NCI-H1694 (cell line): ENCODE data around the gene FBXW10B.
"Not testable (repeated sequence)": the region's sequence is repeated elsewhere in the genome, so short reads cannot be mapped to it uniquely, and the experiment has no call there.

Experiments used
- DNase-seq: peaks from one replicate; lab custom pipeline; 2025; lab: John Stamatoyannopoulos, UW

FBXW10B gene

DNA sequence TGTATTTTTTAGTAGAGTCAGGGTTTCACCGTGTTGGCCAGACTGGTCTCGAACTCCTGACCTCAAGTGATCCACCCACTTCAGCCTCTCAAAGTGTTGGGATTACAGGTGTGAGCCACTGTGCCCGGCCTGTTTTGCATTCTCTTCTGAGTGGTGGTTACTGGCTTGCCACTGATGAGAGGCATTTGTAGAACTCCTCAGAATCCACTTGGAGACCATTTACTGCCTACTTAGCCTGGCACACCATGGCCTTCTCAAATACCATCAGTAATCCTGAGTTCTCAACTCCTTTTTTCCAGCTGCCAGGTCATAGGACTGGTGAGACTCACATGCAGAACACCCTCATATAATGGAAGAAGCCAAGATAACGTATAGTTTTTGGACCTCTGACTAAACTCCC is 22.5 kb upstream of the FBXW10B start:
- DNase-seq = not testable (repeated sequence)

DNA sequence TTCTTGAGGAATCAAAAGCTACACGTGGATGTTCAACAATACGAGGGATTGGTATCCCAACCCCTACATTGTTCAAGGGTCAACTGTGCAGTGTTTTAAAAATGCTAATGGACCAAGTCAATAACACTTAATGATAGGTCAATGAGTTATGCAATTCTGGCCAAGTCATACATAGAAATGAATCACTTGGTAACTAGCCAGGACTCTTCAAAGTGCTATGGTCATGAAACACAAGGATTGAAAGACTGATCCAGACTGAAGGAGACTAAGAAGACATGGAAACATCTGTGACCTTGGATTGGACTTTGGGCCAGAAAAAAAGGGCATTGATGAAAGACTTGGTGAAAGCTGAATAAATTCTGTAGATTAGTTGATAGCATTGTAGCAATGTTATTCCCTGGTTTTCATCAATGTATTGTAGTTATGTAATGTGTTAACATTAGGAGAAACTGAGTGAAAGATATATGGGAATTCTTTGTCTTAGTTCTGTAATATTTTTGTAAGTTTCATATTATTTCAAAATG is 11.5 kb upstream of the FBXW10B start:
- DNase-seq = not testable (repeated sequence)

DNA sequence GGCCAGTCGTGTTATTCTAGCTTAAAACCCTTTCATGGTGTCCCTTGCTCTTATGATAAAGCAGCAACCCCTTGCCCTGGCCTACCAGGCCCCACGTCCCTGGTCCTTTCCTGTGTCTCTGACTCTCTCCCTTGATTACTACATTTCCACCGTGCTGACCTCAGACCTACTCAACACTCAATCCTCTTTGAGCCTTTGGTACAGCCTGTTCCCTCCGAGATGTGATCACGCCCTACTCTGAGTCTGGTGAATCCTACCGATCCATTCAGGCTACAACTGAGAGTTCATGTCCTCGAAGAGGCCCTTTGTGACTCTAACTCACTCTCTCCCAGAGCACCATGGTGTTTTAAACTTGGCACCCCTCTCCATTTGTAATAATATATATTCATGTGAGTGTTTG is 10.5 kb upstream of the FBXW10B start:
- DNase-seq = not testable (repeated sequence)

DNA sequence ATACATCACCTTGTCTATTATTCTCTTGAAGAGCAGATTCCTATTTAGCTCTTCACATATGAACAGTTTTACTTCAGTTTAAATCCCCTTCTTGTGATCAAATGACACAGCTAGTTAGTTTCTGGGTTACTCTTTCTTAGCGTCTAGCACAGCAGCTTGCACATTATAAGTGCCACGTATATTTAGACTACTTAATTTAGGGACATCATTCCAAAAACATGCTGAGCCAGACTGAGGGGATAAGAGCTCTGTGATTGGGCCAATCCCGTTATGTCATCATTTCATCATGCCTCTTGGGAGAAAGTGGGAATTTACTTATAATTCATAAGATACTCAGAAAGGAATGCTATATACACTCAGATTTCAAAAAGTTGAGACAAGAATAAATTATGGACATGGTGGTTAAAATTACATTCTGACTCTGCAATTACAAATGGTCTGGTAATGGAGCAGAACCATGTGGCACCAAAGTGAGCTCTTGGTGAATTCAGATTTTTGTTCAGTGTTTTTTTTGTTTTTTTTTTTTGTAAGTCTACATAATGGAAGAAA is 4.2 kb upstream of the FBXW10B start:
- not testable (repeated sequence) for DNase-seq

DNA sequence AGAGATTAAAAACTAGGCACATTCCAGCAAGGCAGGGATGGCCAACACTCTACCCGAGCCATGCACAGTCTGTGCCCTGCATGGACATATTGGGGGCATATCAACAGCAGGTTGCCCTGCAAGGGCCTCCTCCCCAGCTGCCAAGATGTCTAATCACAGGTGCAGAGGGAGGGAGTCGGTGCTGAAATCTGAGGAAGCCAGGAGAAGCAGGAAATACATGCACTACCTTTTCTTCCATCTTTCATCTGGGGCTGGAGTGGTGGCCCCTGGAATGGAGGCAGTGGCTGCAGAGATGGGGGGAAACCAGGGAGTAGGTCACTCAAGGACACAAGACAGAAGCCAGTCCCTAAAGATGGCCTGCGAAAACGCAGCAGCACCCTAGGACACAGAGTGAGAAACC is 3.8 kb upstream of the FBXW10B start:
- DNase-seq = not testable (repeated sequence)

DNA sequence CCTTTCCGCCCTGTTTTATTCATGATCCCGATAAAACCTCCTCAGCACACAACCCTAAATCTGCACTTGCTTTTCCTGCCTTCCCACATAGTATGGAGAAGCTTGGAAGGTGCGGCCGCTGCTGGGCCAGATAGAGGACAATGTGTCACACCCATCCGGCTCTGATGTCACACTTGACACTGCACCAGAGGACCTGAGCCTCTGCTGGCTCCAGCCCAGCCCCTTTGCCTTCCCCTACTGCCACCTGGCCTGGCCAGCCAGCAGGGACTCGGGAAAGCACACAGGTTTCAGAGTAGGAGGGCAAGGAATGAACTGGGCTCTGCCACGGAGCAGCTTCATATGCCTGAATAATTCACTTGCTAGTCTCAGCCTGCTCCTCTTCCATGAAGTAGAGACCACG is 2.6 kb upstream of the FBXW10B start:
- DNase-seq = not testable (repeated sequence)

DNA sequence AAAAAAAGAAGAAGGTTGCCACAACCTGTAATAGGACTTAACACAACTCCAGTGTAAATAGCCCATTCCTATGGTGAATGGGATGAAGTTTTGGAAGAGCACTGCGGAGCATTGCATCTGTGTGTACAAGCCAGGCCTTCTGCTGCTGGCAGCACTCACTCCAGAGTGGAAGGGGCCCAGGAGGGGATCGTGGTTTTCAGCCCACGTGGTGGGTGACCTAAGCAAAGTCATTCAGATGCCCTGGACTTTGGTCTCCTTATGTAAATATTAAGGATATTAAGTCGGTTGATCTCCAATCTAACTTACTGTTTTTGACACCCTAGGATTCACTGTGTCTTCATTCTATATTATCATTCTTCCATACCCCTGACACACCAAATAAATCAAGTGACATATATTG is 2.7 kb downstream of the FBXW10B start:
- not testable (repeated sequence) for DNase-seq

DNA sequence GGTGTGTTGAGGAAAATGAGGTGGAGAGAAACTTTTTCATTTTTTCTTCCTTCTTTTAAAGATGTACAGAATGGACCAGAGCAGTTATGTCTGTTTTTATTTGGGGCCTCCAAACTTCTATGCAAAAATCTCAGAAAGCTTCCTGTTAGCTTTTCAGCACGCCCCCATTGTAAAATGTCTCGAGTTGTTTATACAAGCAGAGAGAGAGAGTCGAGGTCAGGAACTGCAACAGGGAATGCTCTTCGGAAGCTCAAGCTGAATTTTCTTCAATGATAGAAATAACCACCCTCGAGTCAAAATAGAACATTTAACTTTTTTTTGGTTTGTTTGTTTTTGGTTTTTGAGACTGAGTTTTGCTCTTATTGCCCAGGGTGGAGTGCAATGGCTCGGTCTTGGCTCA is 3.7 kb downstream of the FBXW10B start:
- DNase-seq = not testable (repeated sequence)

DNA sequence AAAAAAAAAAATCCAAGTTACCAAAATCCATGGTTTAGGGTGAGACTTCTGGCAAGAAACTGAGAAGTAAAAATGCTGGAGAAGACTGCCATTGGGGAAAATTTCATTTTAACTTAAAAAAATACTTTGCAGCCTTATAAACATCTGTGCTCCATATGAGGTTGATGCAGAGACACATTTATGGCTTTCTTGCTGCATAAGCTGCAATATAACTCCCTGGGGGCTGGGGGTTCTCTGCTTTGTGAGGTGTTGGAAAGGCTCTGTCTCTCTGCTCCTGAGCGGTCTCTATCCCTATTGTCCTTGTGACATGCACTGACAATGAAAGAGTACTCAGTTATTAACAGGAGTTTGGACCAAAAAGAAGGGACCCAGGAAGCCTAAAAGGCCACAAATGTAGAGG is 6.4 kb downstream of the FBXW10B start:
- not testable (repeated sequence) for DNase-seq

DNA sequence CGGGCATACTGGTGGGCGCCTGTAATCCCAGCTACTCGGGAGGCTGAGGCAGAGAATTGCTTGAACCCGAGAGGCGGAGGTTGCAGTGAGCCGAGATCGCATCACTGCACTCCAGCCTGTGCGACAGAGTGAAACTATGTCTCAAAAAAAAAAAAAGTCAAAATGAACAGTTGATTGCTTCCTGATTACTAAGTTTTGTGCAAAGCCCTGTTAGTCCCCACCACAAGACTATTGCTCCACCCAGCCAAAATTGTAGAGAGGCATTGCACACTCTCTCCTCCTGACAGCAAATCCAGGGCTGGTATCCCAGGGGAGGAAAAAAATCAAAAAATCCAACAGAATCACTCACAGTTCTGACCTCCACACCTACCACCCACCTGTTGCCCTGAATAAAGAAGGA is 26.5 kb downstream of the FBXW10B start:
- DNase-seq = not testable (repeated sequence)

DNA sequence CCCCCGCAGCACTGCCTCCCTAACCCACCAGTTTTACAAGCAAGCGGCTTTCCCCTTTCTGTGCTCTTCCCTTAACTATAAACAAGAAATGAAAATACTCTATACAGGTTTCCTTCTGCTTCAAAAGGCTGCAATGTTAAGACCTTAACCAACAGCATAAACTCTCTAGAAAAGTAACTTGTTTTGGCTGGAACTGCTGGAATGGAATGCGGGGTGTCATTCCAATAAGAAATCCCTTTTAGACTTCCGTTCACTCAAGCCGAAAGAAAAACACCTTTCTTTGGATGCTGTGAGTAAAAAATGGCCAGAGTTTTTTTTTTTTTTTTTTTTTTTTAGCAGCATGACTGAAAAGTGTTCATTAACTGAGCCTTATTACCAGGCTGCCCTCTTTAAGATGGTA is 27.5 kb downstream of the FBXW10B start:
- DNase-seq = not testable (repeated sequence)

DNA sequence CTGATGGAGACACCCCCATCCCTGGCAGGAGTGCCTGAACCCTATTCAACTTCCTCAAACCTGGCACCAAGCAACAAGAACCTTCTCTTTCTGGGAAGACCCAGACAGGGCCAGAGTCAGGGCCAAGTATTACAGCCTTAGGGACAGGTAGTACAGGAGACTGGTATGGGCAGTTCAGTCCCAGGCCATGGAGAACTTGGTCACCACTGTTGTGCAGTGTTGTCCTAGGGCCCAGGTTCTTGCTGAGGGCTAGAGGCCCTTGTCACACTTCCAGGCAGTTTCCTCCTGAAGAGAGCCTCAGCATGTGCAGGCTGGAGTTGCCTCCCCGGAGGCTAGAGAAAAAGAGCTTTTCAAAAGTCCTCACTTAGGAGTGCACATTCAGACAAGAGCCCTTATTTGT is 28.7 kb downstream of the FBXW10B start:
- not testable (repeated sequence) for DNase-seq

DNA sequence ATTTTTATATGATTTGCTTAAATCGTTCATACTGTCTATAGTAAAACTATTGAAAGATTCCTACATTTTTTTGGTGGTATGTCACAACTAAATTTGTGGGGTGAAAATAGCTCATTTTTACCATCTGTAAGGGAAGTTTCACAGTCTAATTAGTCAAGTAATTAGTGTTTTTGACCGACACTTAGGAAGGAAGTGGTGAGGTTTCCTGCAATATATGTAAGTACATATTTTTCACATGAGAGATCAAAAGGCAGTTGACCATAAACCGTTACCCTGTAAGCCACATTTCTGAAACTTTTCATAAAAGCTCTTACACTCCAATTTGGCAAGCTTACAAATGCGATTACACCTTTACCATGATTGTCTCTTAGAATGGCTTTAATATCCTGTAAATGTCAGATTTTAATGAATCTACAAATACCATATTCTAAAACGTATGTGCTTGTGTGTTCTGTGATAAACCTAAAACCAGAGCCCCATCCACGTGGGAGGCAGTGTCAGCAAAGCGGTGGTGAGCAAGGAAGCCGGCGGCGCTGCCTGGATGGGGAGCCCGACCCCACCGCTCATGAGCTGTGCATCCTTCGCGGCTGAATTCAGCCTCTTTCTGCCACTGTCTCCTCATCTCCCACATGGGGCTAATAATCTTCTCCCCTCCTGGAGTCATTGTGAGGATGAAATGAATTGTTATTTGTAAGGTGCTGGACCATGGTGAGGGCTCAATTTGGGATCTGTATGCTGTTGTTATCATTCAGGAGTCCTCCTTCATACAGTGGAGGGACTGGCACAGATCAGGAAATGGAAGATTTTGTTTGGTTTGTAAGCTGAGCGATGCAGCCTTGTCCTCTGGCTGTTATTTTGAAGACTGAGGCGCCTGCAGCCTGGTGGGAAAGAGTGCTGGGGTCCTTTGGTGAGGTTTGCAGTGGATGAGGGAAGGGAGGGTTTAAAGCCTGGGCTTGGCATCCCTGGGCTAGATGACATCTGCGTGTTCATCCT is 29.7 kb downstream of the FBXW10B start:
- not testable (repeated sequence) for DNase-seq

DNA sequence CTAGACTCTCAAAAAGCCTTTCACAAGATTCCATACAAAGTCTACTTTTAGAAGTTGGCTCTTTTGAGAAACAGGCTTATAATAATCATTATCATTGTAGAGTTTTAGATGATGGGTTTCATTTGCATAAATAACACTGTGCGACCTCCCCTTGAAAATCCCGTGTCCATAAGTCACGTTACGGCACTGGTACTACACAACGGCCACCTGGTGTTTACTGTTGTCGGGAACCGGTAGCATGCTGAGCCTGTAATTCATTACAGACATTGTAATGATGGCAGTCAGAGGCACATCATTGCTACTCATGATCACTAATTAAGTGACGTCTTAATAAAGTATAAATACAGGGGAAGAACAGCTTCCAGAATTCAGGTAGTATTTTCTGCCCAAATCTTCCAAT is 31.5 kb downstream of the FBXW10B start:
- DNase-seq = not testable (repeated sequence)

DNA sequence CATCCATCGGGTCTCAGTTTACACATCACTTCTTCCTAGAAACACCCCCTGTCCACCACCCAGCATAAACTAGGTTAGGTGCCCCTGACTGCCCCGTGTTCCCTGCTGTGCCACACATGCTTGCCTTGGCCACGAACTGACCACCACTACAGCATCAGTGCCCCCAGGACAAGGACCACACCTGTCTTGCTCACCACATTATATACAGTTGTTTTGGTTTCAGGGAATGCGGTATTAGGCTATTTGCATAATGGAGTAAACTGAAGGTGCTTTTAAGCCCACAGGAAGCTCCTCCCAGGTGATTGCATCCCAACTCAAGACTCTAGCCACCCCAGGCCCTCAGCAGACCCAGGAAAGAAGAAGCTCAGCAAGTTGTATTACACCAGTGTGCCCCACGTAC is 36.2 kb downstream of the FBXW10B start:
- DNase-seq = not testable (repeated sequence)

DNA sequence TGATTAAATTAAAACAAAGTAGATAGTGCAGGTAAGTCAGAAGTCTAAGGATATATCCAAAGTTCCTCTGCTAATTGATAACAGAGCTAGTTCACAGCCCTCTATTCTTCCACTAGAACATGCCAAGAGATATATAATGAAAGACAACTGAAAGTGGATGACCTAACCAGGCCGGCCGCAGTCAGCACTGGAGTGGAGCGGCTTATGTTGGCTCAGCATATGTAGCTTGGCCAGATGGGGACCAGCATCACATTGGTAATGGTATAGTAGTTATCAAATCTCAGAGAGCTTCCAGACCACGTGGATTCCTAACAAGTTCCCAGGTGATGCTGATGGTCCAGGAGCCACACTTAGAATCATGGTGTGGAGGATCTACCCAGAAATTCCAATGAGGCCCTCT is 38.0 kb downstream of the FBXW10B start:
- DNase-seq = not testable (repeated sequence)

DNA sequence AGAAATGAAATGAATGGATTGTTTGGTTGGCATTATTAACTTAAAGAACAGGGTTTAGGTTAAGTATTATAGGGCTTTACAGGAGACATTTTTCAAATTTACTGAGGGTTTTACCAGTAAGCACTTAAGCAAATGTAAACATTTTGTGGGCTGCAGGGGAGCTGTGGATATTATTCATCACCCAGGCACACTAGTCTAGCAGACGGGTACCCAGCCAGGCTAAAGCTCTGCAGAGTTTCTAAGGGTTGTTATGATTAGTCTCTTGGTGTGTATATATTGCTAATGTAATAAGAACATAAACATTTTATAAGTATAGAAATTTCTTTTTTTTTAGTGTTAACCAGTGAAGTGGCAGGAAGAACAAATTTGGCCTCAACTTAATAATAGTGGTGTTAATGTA is 42.7 kb downstream of the FBXW10B start:
- not testable (repeated sequence) for DNase-seq

DNA sequence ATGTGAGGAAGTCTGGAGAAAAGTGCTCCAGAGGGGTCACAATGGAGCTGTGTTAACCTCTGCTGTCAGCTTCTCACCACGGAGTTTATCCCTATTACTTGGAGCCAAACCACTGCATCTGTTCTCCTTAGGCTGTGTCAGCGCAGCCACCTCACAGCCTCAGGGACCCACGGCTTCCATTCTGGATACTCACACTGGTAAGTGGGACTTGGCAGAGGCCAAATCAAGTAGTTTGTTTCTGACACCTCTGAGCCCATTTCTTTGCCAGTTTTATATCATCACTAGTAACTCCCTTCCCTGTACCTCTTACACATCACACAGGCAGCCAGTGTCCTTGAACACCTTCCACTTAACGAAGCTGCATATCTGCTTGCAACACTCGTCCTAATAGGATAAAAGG is 44.8 kb downstream of the FBXW10B start:
- DNase-seq = not testable (repeated sequence)

DNA sequence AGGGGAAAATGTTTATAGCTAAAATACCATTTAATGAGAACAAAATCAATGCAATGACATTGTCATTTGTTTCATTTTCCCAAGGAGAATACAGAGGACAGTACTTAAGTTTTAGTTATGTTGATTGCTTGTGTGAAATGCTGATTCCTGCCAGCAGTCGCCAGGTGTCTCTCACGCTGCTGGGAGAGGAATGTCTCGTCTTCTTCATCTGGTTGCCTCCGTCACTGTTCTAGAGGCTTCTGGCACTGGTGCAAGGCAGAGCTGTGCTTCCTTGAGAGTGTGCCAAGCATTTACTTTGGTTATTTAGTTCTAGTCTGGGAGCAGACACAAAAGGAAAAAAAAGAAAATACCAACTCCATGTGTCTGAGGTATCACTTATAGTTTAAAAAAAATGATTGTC is 45.6 kb downstream of the FBXW10B start:
- not testable (repeated sequence) for DNase-seq
